AG08395 (cell line): ENCODE results near the gene NIN.
"Not testable (repeated sequence)": the region's sequence is repeated elsewhere in the genome, so short reads cannot be mapped to it uniquely, and the experiment has no call there.

Experiments
- DNase-seq: peaks from one replicate; pipeline ENCODE4 v3.0.0; 2012; ENCODE audit warnings: mixed read lengths, low spot score

Gene NIN

GRCh38 chr14:50820786-50821509 lies 10.0 kb downstream of the NIN start:
- no peak for DNase-seq

- not testable (repeated sequence) for DNase-seq
These were observed 11.7 kb downstream of the NIN start for GRCh38 chr14:50819303-50819702.

GRCh38 chr14:50816395-50817047 lies 14.4 kb downstream of the NIN start:
- DNase-seq = peak; percentile 16

GRCh38 chr14:50815526-50815925 lies 15.4 kb downstream of the NIN start:
- DNase-seq = not testable (repeated sequence)

GRCh38 chr14:50815058-50815457 lies 15.9 kb downstream of the NIN start:
- not testable (repeated sequence) for DNase-seq

GRCh38 chr14:50814161-50814560 lies 16.8 kb downstream of the NIN start:
- DNase-seq = no peak

GRCh38 chr14:50813544-50813863 lies 17.5 kb downstream of the NIN start:
- DNase-seq = no peak

- DNase-seq = no peak
These were observed 18.0 kb downstream of the NIN start for GRCh38 chr14:50812856-50813543.

- DNase-seq = no peak
These were observed 18.8 kb downstream of the NIN start for GRCh38 chr14:50812180-50812579.

GRCh38 chr14:50808053-50808452 lies 22.9 kb downstream of the NIN start:
- DNase-seq = no peak

GRCh38 chr14:50806241-50806933 lies 24.6 kb downstream of the NIN start:
- no peak for DNase-seq

- no peak for DNase-seq
These were observed 25.6 kb downstream of the NIN start for GRCh38 chr14:50805396-50805795.

GRCh38 chr14:50804181-50804721 lies 26.7 kb downstream of the NIN start:
- peak; percentile 68 for DNase-seq

- DNase-seq = peak; percentile 14
These were observed 29.3 kb downstream of the NIN start for GRCh38 chr14:50801706-50802105.

GRCh38 chr14:50800032-50800431 lies 30.9 kb downstream of the NIN start:
- DNase-seq = no peak

- DNase-seq = no peak
These were observed 32.9 kb downstream of the NIN start for GRCh38 chr14:50798048-50798421.

- no peak for DNase-seq
These were observed 33.5 kb downstream of the NIN start for GRCh38 chr14:50797250-50798047.

GRCh38 chr14:50796390-50796789 lies 34.6 kb downstream of the NIN start:
- no peak for DNase-seq

GRCh38 chr14:50795909-50796308 lies 35.1 kb downstream of the NIN start:
- no peak for DNase-seq

GRCh38 chr14:50795142-50795541 lies 35.8 kb downstream of the NIN start:
- no peak for DNase-seq

GRCh38 chr14:50794068-50794645 lies 36.8 kb downstream of the NIN start:
- no peak for DNase-seq
